A549 (cell line): ENCODE measurements around the gene ADAP2.

ENCODE experiments used
- BHLHE40 ChIP-seq: IDR thresholded peaks from 2 replicates; pipeline ENCODE4 v1.6.1; 2012; ENCODE audit warnings: low read depth, low read length, inconsistent platforms
- CEBPB ChIP-seq, 2 experiments: fragments of >200 bp in 1 of 2; sonication (Bioruptor Twin) in 1 of 2; formaldehyde crosslinking in 1 of 2; IDR thresholded peaks; 2 replicates each; pipeline ENCODE4 v1.6.1; 2012 to 2016
- KDM5A ChIP-seq: fragments of 200-600 bp; sonication (generic); IDR thresholded peaks from 2 replicates; pipeline ENCODE4 v1.6.1; 2016; ENCODE audit warnings: antibody characterized with exemption, mild to moderate bottlenecking
- MYC ChIP-seq: IDR thresholded peaks from 2 replicates; pipeline ENCODE4 v1.6.1; 2012; ENCODE audit warnings: mild to moderate bottlenecking, inconsistent platforms, low read length, improper control_type of control experiment, borderline replicate concordance
- PHF8 ChIP-seq: fragments of 200-600 bp; sonication (generic); IDR thresholded peaks from 2 replicates; pipeline ENCODE4 v1.6.1; 2016; ENCODE audit warnings: low read depth, mild to moderate bottlenecking, antibody characterized with exemption, moderate library complexity, borderline replicate concordance
- POLR2A ChIP-seq: IDR thresholded peaks from 2 replicates; pipeline ENCODE4 v1.6.1; 2012; ENCODE audit warnings: mild to moderate bottlenecking, low read length
- RCOR1 ChIP-seq: fragments of 150-350 bp; IDR thresholded peaks from 2 replicates; pipeline ENCODE4 v1.6.1; 2014; ENCODE audit warnings: antibody characterized with exemption, low read length, low read depth
- RFX5 ChIP-seq: fragments of 450-650 bp; IDR thresholded peaks from 2 replicates; pipeline ENCODE4 v1.7.1; 2014; ENCODE audit warnings: antibody characterized with exemption, mild to moderate bottlenecking, moderate library complexity
- TF ChIP-seq, protein P1 (sequence below): fragments of >200 bp; sonication (Bioruptor Twin); formaldehyde crosslinking; IDR thresholded peaks from 3 replicates; pipeline ENCODE4 v1.5.1; 2016
- TF ChIP-seq, protein P2 (sequence below): IDR thresholded peaks from 2 replicates; pipeline ENCODE4 v1.6.1; 2012
- TF ChIP-seq, protein P3 (sequence below): IDR thresholded peaks from 2 replicates; pipeline ENCODE4 v1.6.1; 2012

DNA sequence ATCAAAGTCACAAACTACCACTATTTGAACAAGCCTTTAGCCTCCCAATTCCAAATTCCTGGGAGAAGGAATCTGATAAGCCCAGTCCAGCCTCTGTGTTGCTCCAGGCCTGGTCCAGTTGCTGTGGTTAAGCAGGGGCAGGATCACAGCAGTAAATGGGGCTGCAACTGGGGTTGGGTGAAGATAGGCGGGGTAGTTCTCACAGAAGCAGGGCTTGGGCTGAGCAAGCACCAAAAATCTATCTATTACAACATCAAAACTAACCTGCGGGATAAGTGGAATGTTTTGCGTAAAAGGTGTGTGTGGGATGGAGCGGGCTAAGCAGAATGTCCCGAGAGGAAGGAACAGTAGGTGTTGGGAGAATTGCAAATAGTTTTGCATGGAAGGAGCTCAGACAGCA lies 26.1 kb downstream of the ADAP2 start:
- TF ChIP-seq, protein P1, sequence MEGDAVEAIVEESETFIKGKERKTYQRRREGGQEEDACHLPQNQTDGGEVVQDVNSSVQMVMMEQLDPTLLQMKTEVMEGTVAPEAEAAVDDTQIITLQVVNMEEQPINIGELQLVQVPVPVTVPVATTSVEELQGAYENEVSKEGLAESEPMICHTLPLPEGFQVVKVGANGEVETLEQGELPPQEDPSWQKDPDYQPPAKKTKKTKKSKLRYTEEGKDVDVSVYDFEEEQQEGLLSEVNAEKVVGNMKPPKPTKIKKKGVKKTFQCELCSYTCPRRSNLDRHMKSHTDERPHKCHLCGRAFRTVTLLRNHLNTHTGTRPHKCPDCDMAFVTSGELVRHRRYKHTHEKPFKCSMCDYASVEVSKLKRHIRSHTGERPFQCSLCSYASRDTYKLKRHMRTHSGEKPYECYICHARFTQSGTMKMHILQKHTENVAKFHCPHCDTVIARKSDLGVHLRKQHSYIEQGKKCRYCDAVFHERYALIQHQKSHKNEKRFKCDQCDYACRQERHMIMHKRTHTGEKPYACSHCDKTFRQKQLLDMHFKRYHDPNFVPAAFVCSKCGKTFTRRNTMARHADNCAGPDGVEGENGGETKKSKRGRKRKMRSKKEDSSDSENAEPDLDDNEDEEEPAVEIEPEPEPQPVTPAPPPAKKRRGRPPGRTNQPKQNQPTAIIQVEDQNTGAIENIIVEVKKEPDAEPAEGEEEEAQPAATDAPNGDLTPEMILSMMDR = no peak
- no peak for TF ChIP-seq POLR2A
- no peak for TF ChIP-seq MYC
- TF ChIP-seq, protein P2, sequence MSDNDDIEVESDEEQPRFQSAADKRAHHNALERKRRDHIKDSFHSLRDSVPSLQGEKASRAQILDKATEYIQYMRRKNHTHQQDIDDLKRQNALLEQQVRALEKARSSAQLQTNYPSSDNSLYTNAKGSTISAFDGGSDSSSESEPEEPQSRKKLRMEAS = no peak
- TF ChIP-seq PHF8 = no peak
- TF ChIP-seq, protein P3, sequence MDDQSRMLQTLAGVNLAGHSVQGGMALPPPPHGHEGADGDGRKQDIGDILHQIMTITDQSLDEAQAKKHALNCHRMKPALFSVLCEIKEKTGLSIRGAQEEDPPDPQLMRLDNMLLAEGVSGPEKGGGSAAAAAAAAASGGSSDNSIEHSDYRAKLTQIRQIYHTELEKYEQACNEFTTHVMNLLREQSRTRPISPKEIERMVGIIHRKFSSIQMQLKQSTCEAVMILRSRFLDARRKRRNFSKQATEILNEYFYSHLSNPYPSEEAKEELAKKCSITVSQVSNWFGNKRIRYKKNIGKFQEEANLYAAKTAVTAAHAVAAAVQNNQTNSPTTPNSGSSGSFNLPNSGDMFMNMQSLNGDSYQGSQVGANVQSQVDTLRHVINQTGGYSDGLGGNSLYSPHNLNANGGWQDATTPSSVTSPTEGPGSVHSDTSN = no peak
- TF ChIP-seq CEBPB (IDR thresholded peaks at IDR 0.05) = no peak
- no peak for TF ChIP-seq RCOR1
- no peak for TF ChIP-seq KDM5A
- TF ChIP-seq BHLHE40 = no peak
- TF ChIP-seq RFX5 = no peak
